GM18511 (cell line): Measurements from ENCODE around the gene RAD21L1.
"Not testable (repeated sequence)": the region's sequence is repeated elsewhere in the genome, so short reads cannot be mapped to it uniquely, and the experiment has no call there.

ENCODE experiments used
- ATAC-seq: cut with Tn5 transposase; IDR thresholded peaks from one replicate; pipeline ENCODE4 v1.9.1; 2021; ENCODE audit warnings: mild to moderate bottlenecking, moderate library complexity; ENCODE audit not compliant: unreplicated experiment

RAD21L1 gene

DNA sequence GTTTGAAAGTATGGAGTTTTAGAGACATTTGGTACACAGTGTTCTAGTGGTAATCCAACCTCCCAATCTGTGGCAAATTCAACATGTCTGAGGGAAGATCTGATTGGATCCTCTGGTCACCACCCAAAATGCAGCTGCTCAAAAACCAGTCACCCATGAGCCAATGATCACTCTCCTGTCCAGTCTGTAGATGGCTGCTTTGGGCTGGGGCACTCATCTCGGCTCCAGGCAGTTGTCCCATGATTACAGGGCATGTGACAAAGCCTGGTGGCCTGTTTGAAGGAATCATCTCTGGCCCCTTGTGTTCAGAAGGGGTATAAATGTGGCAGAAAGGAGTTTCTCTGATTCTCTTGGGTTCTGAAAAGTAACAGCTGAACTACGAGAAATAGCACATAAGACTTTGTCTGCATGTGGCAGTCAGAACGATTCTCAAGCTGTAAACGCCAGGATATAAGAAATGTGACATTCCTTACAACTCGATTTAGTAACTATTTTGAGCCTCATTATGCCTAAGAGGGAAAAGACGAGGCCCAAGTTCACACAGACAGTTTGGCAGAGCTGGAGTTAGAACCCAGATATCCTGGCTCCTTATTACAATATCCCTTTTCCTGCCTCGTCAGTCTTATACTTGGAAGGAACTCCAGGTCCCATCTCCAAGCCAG lies 26.5 kb upstream of the RAD21L1 start:
- no peak for ATAC-seq

DNA sequence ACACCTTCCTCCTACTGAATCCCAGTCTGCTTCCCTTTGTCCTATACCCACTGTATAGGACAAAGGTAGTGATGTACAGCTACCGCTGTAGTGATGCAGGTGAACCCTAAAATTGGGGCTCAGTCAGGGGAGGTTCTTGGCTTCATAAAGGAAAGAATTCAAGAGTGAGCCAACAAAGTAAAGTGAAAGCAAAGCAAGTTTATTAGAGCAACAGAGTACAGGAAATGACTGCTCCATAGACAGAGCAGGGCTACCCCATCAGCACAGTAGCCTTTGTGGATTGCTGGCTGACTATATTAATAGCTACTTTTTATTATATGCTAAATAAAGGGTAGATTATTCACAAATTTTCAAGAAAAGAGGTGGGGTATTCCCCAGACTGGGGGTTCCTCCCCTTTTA lies 25.9 kb upstream of the RAD21L1 start:
- ATAC-seq = no peak

DNA sequence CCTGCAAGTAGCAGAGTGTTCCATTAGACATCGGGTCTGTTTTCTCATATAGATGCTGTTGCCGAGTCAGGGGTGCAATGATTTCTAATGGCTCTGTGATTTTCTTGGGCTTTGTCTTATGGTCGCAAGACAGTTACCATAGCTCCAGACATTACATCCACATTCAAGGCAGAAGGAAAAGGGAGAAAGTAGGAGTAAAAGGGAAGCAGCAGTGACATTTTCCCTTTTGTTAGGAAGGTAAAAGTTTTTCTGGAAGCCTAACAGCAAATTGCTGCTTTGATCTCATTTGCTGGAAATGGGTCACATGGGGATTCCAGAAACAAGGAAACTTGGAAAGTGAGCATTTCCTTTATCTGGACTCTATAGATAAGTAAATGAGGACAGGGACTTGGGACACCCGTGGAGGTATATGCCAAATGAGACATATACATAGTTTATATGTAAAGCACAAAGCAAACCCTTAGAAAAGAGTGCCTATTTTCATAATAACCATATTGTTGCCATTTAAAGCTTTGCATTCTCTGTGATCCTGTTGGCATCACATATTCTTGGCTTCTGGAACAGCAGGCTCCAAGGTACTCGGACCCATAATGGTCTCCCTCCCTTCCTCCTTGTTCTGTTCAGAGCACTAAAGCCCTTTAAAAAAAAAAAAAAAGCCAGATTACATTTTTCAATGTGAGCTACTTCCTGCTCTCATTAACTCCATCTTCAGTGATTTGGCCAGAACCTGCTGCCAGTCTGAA lies 22.9 kb upstream of the RAD21L1 start, which contains the start of gene C20orf202:
Gene C20orf202 (plus strand): TSS at position 693 of the 743 bp plus-strand sequence. CDS start 132 bp downstream, outside the sequence.
- ATAC-seq = no peak

DNA sequence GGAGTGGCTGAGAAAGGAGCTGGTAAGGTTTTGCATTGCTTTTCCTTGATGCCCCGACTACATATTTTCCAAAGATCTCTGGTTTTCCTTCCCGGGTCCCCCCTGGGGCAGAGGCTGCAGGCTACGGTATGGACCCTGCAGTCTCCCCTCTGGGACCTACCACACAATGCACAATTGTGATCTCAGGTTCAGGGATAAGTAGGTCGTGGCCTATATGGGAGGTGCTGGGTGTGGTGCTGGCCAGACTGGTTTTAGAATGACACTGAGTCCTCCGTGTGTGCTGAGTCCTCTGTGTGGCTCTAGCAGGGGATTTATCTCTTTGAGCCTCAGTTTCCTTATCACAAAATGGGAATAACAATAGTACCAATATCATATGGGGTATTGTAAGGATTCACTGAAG lies 22.2 kb upstream of the RAD21L1 start:
- no peak for ATAC-seq

DNA sequence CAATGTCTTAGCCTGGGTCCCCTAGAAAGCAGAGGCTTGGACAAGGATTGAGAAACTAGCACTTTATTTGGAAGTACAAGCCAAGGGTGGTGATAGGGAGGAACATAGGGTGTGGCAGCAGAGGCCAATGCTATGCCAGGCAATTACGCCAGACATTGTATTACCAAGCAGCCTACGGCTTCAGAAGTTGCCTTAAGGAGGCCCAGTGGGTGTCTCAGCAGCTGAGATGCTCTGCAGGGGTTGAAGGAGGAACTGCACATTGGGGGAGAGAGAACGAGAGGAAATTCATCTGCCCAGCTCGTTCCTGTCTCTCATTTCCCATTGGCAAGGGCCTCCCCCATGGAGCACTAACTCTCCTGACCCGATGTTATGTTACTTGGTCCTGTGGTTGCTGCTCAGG lies 21.7 kb upstream of the RAD21L1 start:
- ATAC-seq = no peak

DNA sequence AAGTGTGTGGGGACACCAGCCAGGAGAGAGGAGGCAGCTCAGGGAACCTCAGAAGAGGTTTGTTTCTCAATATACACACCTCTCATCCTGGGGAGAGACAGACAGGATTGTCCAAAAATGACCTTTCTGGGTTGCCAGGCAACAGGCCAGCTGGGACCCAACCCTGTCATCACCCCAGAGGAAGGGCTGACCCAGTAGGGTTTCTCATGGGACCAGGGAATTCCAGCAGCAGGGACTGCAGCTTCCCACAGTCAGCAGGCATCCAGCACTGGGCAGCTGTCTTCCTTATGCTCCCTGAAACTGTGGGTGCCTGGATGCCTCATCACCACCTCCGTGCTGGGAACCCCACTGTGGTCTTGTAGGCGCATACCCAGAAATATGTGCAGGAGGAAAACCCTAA lies 21.3 kb upstream of the RAD21L1 start:
- ATAC-seq = no peak

DNA sequence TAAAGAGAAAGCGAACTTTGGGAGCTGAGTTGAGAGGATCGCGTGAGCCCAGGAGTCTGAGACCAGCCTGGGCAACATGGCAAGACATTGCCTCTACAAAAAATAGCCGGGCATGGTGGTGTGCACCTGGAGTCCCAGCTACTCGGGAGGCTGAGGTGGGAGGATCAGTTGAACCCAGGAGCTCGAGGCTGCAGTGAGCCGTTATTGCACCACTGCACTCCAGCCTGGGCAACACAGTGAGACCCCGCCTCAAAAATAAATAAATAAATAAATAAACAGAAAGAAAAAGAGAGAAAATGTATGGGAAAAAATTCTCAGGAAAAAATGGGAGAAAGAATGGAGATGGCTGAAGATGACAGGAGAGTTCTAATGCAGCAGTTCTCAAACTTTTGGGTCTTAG lies 20.0 kb upstream of the RAD21L1 start:
- ATAC-seq = no peak

DNA sequence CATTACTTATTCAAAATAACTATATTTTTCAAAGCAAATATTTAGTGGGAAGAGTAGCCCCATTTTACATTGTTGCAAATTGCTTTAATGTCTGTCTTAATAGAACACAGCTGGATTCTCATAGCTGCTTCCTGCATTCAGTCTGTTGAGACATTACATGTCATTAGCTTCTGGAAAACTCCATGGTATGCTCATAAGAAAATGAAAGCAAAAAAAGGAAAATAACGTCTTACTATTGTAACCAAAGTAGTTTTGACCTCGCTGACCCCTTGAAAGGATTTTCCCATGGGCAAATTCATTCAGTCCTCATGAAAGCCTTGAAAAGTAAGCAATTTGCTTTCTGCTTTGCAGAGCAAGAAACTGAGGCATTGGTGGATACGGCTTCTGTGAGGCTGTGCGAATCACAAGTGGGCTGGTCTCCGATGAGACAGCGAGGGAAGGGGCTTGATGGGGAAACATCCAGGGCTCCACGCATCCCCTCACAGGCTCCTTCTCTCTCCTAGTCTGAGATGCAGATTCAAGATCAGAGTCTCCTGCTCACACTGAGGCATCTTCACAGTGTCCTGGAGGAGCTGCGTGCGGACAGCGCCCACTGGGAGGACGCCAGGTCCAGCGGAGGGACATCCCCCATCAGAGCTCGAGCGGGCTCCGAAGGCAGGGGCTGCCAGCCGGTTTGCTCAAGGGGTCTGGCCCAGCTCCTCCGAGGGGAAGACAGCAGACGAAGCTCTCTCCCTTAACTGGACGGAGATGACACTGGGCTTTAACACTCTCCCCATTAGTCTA lies 19.3 kb upstream of the RAD21L1 start:
- ATAC-seq = no peak

DNA sequence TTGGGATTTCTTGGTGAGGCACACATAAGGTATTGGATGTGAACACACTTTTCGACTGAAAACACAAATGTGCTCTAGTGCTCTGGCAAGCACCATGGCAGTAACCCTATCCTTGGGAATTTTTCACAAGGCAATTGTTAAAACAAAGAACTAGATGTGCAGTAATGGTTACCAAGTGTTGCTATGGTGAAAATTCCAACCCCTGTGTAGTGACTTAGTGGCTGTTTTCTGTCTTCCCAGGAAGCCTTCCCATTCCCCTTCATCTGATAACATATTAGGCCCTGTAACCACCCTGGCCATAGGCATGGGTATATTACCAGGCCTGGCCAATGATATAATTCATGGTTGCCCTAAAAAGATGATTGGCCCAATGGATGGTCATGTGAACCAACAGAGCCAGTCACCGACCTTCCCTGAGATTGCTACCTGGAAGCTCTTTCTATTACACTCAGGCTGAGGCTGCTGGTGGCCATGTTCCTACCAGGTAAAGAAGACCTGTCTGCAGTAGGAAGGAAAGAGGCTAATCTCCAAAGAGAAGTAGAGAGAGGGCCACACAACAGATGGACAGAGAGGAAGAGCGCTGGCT lies 18.5 kb upstream of the RAD21L1 start:
- no peak for ATAC-seq

DNA sequence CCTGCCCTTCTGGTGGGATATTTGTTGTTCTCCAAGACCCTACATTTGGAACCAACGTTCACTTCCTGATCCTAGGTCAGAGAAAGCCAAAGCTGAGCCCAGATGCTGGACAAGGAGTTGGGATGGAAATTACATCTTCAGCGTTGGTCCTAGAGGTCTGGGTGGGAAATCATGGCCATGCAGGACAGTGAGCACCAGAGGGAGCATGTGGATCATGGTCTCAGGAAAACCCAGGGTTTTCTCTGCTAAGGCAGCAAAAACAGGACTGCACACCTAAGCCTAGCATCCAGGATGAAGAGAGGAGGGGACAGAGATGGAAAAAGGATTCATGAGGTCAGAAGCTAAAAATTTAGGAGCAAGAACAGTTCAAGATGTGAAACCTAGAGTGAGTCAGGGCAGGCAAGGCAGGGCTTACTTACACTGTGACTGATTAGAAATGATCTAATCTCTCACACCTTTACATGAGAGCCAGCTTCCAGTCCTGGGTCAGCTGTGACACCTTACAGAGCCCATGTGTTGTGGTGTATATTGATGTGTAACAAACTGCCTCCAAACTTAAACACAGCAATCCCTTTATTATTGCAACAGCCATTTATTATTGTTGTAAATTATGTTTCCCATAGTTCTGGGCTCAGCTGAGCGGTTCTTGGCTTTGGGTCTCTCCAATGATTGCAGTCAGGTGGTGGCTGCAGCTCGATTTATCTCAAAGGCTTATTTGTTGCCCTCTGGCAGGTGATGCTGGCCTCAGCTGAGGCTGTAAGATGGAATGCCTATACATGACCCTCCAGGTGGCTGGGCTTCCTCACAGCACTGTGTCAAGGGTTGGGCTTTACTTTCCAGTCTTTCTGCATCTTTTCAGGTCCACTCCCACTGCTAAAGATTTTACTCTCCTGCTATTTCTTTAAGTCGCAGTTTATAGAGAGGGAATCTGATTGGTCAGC lies 16.1 kb upstream of the RAD21L1 start:
- ATAC-seq = no peak

DNA sequence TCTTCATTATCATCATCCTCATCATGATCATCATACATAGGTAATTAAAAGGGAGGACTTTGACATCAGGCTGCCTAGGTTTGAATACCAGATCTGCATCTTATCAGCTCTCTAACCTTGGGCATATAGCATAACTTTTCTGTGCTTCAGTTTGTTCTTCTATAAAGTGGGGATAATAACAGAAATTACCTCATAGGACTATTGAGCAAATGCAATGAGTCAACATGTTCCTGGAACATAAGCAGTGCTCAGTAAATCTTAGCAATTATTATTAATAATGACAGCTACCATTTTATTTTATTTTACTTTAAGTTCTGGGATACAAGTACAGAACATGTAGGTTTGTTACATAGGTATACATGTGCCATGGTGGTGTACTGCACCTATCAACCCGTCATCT lies 15.3 kb upstream of the RAD21L1 start:
- no peak for ATAC-seq

DNA sequence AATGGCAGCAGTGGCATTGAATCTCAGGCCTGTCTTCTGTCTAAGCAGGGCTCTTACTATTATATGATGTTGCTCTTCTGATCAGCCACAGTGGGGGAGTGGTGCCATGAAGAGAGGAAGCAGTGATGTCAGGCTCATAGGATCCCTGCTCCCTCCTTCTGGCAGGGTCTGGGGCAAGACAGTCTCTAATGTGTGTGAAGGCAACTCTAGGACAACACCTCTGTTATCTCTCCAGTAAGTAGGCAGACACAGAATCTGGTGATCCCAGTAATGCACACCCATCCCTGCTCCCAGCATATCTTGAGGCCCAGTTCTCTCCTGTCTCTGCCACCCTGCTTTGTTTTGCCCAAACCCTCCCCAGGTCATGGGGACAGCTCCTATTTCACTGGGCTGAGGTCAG lies 13.8 kb upstream of the RAD21L1 start:
- ATAC-seq = no peak

DNA sequence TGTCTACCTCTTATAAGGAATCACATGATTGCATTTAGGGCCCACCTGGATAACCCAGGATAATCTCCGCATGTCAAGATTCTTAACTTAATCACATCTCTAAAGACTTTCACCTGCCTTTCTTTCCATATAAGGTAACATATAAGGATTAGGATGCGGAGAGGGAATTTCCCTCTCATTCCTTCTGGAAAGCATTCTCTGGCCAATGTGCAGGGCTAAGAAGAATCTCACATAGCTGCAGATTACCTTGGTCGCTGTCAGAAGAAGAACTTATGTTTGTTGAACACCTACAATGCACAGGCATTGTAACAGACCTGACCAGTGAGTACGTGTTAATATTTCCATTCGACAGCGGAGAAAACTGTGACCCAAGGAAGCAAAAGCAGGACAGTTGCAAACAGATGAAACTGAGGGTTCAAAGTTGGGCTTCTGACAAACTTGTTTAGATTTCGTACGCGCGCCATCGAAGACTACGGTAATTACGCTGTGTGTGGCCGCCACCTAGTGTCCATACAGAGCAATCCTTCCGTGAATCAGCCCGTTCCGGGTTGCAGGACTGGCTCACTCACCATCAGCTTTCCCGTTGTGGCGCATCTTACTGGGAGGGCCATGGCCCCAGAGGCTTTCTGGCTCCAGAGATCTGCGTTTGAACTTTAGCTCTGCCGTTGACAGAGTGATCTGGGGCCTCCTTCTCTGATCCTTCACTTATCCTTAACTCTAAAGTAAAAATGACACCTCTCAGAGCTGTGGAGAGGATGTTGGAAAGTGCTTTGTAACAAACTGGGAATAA lies 13.0 kb upstream of the RAD21L1 start:
- ATAC-seq = no peak

DNA sequence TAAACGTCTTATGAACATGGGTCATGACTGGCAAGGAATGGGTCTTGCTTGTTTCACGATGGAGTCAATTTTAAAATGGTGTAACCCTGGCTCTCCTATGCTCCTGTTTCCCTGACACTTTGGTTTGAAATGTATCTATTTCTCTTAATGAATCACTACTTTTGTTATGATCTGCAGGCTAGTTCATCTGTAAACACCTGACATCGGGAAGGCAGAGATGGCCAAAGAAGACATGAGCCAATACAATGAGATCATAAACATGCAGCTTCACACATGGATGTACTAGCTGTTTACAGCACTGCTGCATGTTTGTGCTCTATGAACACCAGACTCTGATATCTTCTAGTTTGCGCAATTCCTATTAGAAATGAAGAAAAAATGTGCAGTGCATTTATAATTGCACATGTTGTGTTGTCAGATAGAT lies 11.0 kb upstream of the RAD21L1 start:
- ATAC-seq = no peak

DNA sequence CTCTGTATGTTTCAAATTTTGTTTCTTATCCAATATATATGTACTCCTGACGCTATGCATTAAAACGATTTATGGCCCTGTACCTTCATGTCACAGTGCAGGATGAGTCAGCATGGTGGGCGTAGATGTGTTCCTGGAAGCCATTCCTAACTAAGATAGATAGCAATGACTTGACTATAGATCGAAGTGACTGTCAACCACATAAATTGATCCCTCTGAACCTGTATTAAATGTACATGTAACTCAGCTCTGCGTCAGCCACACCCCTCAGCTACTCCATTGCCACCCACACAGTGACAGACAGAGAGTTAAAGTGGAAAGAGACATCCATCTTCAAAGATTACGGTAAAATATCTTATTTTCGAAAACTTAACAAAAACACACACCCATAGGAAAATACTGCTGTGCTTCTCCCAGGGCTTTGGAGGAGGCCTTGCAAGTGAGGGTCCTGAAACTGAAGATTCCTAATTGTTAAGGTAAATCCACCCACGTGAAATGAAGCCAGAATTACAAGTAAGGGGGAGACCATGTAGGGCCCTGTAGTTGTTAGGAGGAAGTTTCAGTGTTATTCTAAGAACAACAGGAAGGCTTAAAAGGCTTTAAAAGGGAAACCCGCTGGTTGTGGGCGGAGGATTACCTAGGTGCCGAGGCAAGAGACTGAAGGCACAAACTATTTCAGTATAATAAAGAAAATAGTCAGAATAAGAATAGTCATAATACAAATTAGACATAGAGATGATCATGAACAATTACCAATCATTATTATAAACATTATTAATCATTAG lies 10.3 kb upstream of the RAD21L1 start:
- no peak for ATAC-seq

DNA sequence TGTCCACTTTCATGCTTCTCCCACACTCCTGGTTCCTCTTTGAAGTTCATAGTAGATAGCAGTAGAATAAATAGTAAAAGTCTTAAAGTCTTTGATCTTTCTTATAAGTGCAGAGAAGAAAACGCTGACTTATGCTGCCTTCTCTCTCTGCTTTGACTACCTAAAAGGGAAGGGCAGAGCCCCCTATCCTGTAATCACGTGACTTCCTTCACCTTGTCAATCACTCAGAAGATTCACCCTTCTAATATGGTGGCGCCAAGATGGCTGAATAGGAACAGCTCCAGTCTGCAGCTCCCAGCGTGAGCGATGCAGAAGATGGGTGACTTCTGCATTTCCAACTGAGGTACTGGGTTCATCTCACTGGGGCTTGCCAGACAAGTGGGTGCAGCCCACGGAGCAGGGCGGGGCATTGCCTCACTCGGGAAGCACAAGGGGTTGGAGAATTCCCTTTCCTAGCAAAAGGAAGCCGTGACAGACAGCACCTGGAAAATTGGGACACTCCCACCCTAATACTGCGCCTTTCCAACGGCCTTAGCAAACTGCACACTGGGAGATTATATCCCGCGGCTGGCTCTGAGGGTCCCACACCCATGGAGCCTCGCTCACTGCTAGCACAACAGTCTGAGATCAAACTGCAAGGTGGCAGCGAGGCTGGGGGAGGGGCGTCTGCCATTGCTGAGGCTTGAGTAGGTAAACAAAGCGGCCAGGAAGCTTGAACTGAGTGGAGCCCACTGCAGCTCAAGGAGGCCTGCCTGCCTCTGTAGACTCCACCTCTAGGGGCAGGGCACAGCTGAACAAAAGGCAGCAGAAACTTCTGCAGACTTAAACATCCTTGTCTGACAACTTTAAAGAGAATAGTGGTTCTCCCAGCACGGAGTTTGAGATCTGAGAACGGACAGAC lies 9.1 kb upstream of the RAD21L1 start:
- not testable (repeated sequence) for ATAC-seq

DNA sequence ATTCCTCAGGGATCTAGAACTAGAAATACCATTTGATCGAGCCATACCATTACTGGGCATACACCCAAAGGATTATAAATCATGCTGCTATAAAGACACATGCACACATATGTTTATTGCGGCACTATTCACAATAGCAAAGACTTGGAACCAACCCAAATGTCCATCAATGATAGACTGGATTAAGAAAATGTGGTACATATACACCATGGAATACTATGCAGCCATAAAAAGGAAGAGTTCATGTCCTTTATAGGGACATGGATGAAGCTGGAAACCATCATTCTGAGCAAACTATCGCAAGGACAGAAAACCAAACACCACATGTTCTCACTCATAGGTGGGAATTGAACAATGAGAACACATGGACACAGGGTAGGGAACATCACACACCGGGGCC lies 3.1 kb upstream of the RAD21L1 start:
- ATAC-seq = not testable (repeated sequence)
